ENCODE data around the gene STK31.
"Not testable (repeated sequence)": the region's sequence is repeated elsewhere in the genome, so short reads cannot be mapped to it uniquely, and the experiment has no call there.

Gene STK31

GRCh38 chr7:23721456-23721855 lies 11.4 kb downstream of the STK31 start:
- TF ChIP-seq CTCF (IDR thresholded peaks at IDR 0.05; ENCODE audit: borderline replicate concordance, extremely low read depth, low read length, poor library complexity, severe bottlenecking) = no peak
- no peak for TF ChIP-seq EZH2 (IDR thresholded peaks at IDR 0.05; ENCODE audit: borderline replicate concordance, low read depth, low read length, severe bottlenecking)
- Histone ChIP-seq H3K9me3 (ENCODE audit: insufficient read depth, low read length, severe bottlenecking) (no peaks in the 10 kb centered on the region), H3K27me3 (ENCODE audit: insufficient read depth, low read length, poor library complexity) (no peaks in the 10 kb centered on the region), H3K79me2 (ENCODE audit: insufficient read depth, low read length) (no peaks in the 10 kb centered on the region), H3K4me3 (ENCODE audit: low read depth in 1 of 2, low read length in 2 of 2) (no peak overlapping the region), H3K4me1 (ENCODE audit: insufficient read depth, low read length) (no peaks in the 10 kb centered on the region), H3K4me2 (ENCODE audit: insufficient read depth, low read length) (no peak overlapping the region), H3K27ac (ENCODE audit: low read length) (no peak overlapping the region), H3K36me3 (ENCODE audit: insufficient read depth, low read length) (no peaks in the 10 kb centered on the region), H3K9ac (ENCODE audit: low read depth, low read length) (no peak overlapping the region), H4K20me1 (ENCODE audit: insufficient read depth, low read length) (no peaks in the 10 kb centered on the region), H2AFZ (ENCODE audit: low read depth, low read length) (no peak overlapping the region)
- ATAC-seq (ENCODE audit: insufficient read depth, low read depth) (no peak), DNase-seq (no peak)

DNA sequence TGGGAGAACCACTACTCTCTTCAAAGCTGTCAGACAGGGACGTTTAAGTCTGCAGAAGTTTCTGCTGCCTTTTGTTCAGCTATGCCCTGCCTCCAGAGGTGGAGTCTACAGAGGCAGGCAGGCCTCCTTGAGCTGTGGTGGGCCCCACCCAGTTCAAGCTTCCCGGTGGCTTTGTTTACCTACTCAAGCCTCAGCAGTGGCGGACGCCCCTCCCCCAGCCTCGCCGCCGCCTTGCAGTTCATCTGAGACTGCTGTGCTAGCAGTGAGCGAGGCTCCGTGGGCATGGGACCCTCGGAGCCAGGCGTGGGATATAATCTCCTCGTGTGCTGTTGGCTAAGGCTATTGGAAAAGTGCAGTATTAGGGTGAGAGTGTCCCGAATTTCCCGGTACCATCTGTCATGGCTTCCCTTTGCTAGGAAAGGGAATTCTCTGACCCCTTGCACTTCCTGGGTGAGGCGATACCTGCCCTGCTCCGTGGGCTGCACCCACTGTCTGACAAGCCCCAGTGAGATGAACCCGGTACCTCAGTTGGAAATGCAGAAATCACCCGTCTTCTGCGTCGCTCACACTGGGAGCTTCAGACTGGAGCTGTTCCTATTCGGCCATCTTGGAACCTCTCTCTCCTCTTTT lies 12.7 kb downstream of the STK31 start:
- not testable (repeated sequence) for H4K20me1 ChIP-seq (ENCODE audit: insufficient read depth, low read length); H3K79me2 ChIP-seq (ENCODE audit: insufficient read depth, low read length); H3K4me1 ChIP-seq (ENCODE audit: insufficient read depth, low read length); H3K27ac ChIP-seq (ENCODE audit: low read length); H3K36me3 ChIP-seq (ENCODE audit: insufficient read depth, low read length); H2AFZ ChIP-seq (ENCODE audit: low read depth, low read length); H3K9me3 ChIP-seq (ENCODE audit: insufficient read depth, low read length, severe bottlenecking); H3K4me3 ChIP-seq (ENCODE audit: low read depth in 1 of 2, low read length in 2 of 2); H3K4me2 ChIP-seq (ENCODE audit: insufficient read depth, low read length); ATAC-seq (ENCODE audit: insufficient read depth, low read depth); DNase-seq; H3K27me3 ChIP-seq (ENCODE audit: insufficient read depth, low read length, poor library complexity); H3K9ac ChIP-seq (ENCODE audit: low read depth, low read length)

DNA sequence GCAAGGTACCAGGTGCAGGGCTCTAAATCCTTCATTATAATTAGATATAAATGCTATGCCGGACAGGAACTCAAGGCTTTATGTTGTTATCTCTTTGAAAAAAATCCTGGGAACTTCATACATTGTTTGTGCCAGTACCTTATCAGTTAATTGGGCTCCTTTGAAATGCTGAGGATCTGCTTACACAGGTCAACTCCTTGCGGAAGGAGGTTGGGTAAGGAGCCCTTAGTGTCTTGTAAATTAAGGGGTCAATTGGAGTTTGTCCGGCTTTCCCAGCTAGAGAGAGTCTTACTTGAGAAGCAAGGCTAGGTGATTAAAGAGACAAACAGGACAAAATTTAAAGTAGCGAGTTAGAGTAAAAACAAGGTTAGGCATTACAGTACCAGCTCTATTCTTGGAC lies 14.1 kb downstream of the STK31 start:
- not testable (repeated sequence) for DNase-seq; H3K9me3 ChIP-seq (ENCODE audit: insufficient read depth, low read length, severe bottlenecking); H3K27me3 ChIP-seq (ENCODE audit: insufficient read depth, low read length, poor library complexity); ATAC-seq (ENCODE audit: insufficient read depth, low read depth); H2AFZ ChIP-seq (ENCODE audit: low read depth, low read length); H3K79me2 ChIP-seq (ENCODE audit: insufficient read depth, low read length); H4K20me1 ChIP-seq (ENCODE audit: insufficient read depth, low read length); H3K4me2 ChIP-seq (ENCODE audit: insufficient read depth, low read length); H3K4me1 ChIP-seq (ENCODE audit: insufficient read depth, low read length); H3K4me3 ChIP-seq (ENCODE audit: low read depth in 1 of 2, low read length in 2 of 2); H3K9ac ChIP-seq (ENCODE audit: low read depth, low read length); H3K36me3 ChIP-seq (ENCODE audit: insufficient read depth, low read length); H3K27ac ChIP-seq (ENCODE audit: low read length)

DNA sequence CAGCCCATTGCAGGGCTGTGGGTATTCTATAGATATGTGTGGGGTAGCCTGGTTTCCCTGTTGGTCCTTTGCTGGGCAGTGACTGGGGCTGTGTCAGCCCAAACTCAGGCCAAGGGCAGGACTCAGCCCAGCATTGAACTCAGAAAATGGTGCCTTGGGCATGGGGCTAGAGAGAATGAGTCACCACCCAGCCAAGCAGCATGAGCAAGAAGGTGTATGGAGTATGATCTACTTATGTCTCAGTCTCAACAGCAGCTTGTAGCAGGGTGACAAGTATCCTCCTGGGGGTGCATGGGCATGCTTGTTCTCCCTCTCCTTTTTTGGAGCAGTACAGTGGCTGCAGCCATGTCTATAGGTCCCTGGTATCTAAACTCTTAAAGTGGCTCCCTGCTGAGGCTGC lies 32.0 kb downstream of the STK31 start:
- Histone ChIP-seq H3K4me2 (ENCODE audit: insufficient read depth, low read length) (no peak overlapping the region), H2AFZ (ENCODE audit: low read depth, low read length) (no peak overlapping the region), H3K4me3 (ENCODE audit: low read depth in 1 of 2, low read length in 2 of 2) (no peak overlapping the region), H3K79me2 (ENCODE audit: insufficient read depth, low read length) (no peaks in the 10 kb centered on the region), H4K20me1 (ENCODE audit: insufficient read depth, low read length) (no peaks in the 10 kb centered on the region), H3K9ac (ENCODE audit: low read depth, low read length) (no peak overlapping the region), H3K27ac (ENCODE audit: low read length) (no peak overlapping the region), H3K27me3 (ENCODE audit: insufficient read depth, low read length, poor library complexity) (no peaks in the 10 kb centered on the region), H3K36me3 (ENCODE audit: insufficient read depth, low read length) (no peaks in the 10 kb centered on the region), H3K9me3 (ENCODE audit: insufficient read depth, low read length, severe bottlenecking) (peaks cover 6% of the 10 kb centered on the region), H3K4me1 (ENCODE audit: insufficient read depth, low read length) (no peaks in the 10 kb centered on the region)
- DNase-seq = no peak
- TF ChIP-seq CTCF (IDR thresholded peaks at IDR 0.05; ENCODE audit: borderline replicate concordance, extremely low read depth, low read length, poor library complexity, severe bottlenecking) = no peak
- TF ChIP-seq EZH2 (IDR thresholded peaks at IDR 0.05; ENCODE audit: borderline replicate concordance, low read depth, low read length, severe bottlenecking) = no peak
- ATAC-seq (ENCODE audit: insufficient read depth, low read depth) = no peak
